Kidney (tissue), 14 donors: ENCODE results near the gene SPINT1. TPM values are rescaled to one million over a fixed set of nuclear protein-coding genes. Genes with fewer than 3 reads are reported as not detected.

Experiments
- DNase-seq, 5 donors: peaks; one replicate each; pipeline ENCODE4 v3.0.0-alpha.2; 2013 to 2020
- FAIRE-seq: peaks from 2 replicates; lab custom pipeline; 2012; peaks lifted over from hg19 to GRCh38; lab: Jason Lieb, UNC
- H3K27ac ChIP-seq, 2 donors: one replicate each; pipeline ENCODE4 v1.7.0; 2013; ENCODE audit warnings: low read depth in 2 of 2, low read length in 2 of 2, inconsistent platforms in 1 of 2
- H3K27me3 ChIP-seq: one replicate; pipeline ENCODE4 v1.7.1; 2013; ENCODE audit warnings: low read length, inconsistent platforms; ENCODE audit not compliant: control insufficient read depth, insufficient read depth
- H3K36me3 ChIP-seq, 3 donors: one replicate each; pipeline versions ENCODE4 v1.7.0 to v1.7.1; 2013; ENCODE audit warnings: low read length in 3 of 3, control low read depth in 1 of 3, inconsistent platforms in 1 of 3; ENCODE audit not compliant: insufficient read depth in 3 of 3, control insufficient read depth in 2 of 3
- H3K4me1 ChIP-seq, 3 donors: one replicate each; pipeline versions ENCODE4 v1.7.0 to v1.7.1; 2013; ENCODE audit warnings: low read length in 3 of 3, inconsistent platforms in 1 of 3, low read depth in 1 of 3; ENCODE audit not compliant: control insufficient read depth in 2 of 3, insufficient read depth in 2 of 3
- H3K4me3 ChIP-seq, 3 donors: one replicate each; pipeline versions ENCODE4 v1.7.0 to v1.8.1; 2013; ENCODE audit warnings: low read length in 3 of 3, control low read depth in 1 of 3, inconsistent platforms in 1 of 3
- H3K9ac ChIP-seq, 3 donors: one replicate each; pipeline versions ENCODE4 v1.7.0 to v1.7.1; 2013; ENCODE audit warnings: low read length in 3 of 3, control low read depth in 1 of 3, inconsistent platforms in 1 of 3
- H3K9me3 ChIP-seq, 3 donors: one replicate each; pipeline versions ENCODE4 v1.7.0 to v1.7.1; 2013; ENCODE audit warnings: low read length in 3 of 3, control low read depth in 1 of 3, inconsistent platforms in 1 of 3; ENCODE audit not compliant: control insufficient read depth in 2 of 3, insufficient read depth in 1 of 3
- CTCF ChIP-seq: IDR thresholded peaks from 3 replicates; pipeline ENCODE4 v1.5.1; 2012; ENCODE audit warnings: mild to moderate bottlenecking, moderate library complexity, borderline replicate concordance; ENCODE audit not compliant: insufficient read depth; ENCODE audit errors: extremely low read depth
- intact Hi-C: fragments of 100-400 bp; cut with DNase I; formaldehyde crosslinking; loops from one replicate; pipeline ENCODE4 v1.11.1; 2022
- polyA plus RNA-seq: library from polyadenylated mRNA; stranded (reverse); fragments of 350-450 nt; fragmentation: Illumina TruSeq; extraction: RNeasy Lipid Tissue Mini Kit (QIAGEN cat#74804); gene quantifications from one replicate; pipeline ENCODE4 v1.2.3, GENCODE V29; 2014; ENCODE audit warnings: low read depth, low replicate concordance; ENCODE audit not compliant: insufficient read depth
- total RNA-seq: library from RNA; stranded (reverse); fragmentation: NEBNext Ultra II Directional; extraction: Animal tissue kit (Norgen Biotek cat#: 25700); gene quantifications from one replicate; pipeline ENCODE4 v1.2.1, GENCODE V29; 2021
- donor health status: control.
- donor health status: control.
- donor health status: control.
- donor health status: control.
- donor health status: control.
- donor health status: DM: yes; HTN: yes; CAD: no.
- donor health status: Normal renal cell carcinoma (clear cell type).

Gene SPINT1
- total and polyA plus RNA-seq, 2 donors from 2014 or later, result 112 to 114 TPM

- no peak for TF ChIP-seq CTCF
- Histone ChIP-seq H3K4me1 (peaks cover 0 to 4% (median 0%) of the 10 kb centered on the region in 3 donors), H3K27ac (no peak overlapping the region), H3K27me3 (no peaks in the 10 kb centered on the region), H3K4me3 (no peak overlapping the region), H3K36me3 (peaks cover 0 to 6% (median under 1%) of the 10 kb centered on the region in 3 donors), H3K9me3 (no peaks in the 10 kb centered on the region), H3K9ac (no peak overlapping the region)
- intact Hi-C loops, result no loop called here
- DNase-seq (no peak), FAIRE-seq (no peak)
Measured at GRCh38 chr15:40819048-40819447, 24.8 kb upstream of the SPINT1 start.

GRCh38 chr15:40821195-40821594 is 22.7 kb upstream of the SPINT1 start:
- Histone ChIP-seq H3K9ac (no peak overlapping the region), H3K27me3 (no peaks in the 10 kb centered on the region), H3K9me3 (no peaks in the 10 kb centered on the region), H3K36me3 (no peaks in the 10 kb centered on the region), H3K4me1 (peaks cover 0 to 4% (median 0%) of the 10 kb centered on the region in 3 donors), H3K4me3 (no peak overlapping the region), H3K27ac (no peak overlapping the region)
- FAIRE-seq, result no peak
- DNase-seq, result no peak
- intact Hi-C loops, result no loop called here
- TF ChIP-seq CTCF, result no peak

GRCh38 chr15:40823572-40824343 is 20.1 kb upstream of the SPINT1 start:
- H3K27ac ChIP-seq, result no peak overlapping the region
- FAIRE-seq (no peak), DNase-seq (no peak)
- no peaks in the 10 kb centered on the region for H3K27me3 ChIP-seq
- H3K9ac ChIP-seq, result no peak overlapping the region
- H3K36me3 ChIP-seq, result no peaks in the 10 kb centered on the region
- intact Hi-C loops, result no loop called here
- H3K4me3 ChIP-seq, result no peak overlapping the region
- TF ChIP-seq CTCF, result no peak
- H3K4me1 ChIP-seq, result peaks cover 0 to 4% (median 0%) of the 10 kb centered on the region in 3 donors
- no peaks in the 10 kb centered on the region for H3K9me3 ChIP-seq
